ENCODE results near the gene GNB1L. TPM values are rescaled to one million over a fixed set of nuclear protein-coding genes. Genes with fewer than 3 reads are reported as not detected.

GNB1L gene
- total and polyA plus RNA-seq, 2 of the 13 experiments (the other 11 are each of a cell fraction or from before 2014, with no cell fraction given), result 2.5 to 7.4 TPM

GRCh38 chr22:19854778-19855503 lies at the start of gene GNB1L, which contains the start of gene RTL10 (continued):
- TF ChIP-seq PLSCR1 (CRISPR knock-in tag; IDR thresholded peaks at IDR 0.05; ENCODE audit: borderline replicate concordance) (peak; percentile 61), ZNF121 (CRISPR knock-in tag; IDR thresholded peaks at IDR 0.05) (no peak; the same call in 1 of the 2 replicates), EEA1 (CRISPR knock-in tag; IDR thresholded peaks at IDR 0.05; ENCODE audit: borderline replicate concordance) (peak; percentile 88), ZNF143 (CRISPR knock-in tag; IDR thresholded peaks at IDR 0.05) (peak; percentile 89), ZNF782 (CRISPR knock-in tag; IDR thresholded peaks at IDR 0.05; ENCODE audit: borderline replicate concordance) (peak; percentile 34), EZH2 (conservative IDR thresholded peaks at IDR 0.05; ENCODE audit: low read depth, low read length) (no peak), NR3C1 (CRISPR knock-in tag; IDR thresholded peaks at IDR 0.05) (no peak), SP1 (IDR thresholded peaks at IDR 0.05) (no peak), SP1 (CRISPR knock-in tag; IDR thresholded peaks at IDR 0.05) (peak; percentile 97), RFXAP (CRISPR knock-in tag; IDR thresholded peaks at IDR 0.05; ENCODE audit: borderline replicate concordance) (peak; percentile 70; the same call in 1 of the 2 replicates), PCBP1 (IDR thresholded peaks at IDR 0.05; ENCODE audit: borderline replicate concordance, low read depth, low read length) (no peak), FIP1L1 (IDR thresholded peaks at IDR 0.05; ENCODE audit: borderline replicate concordance, insufficient read depth, low read depth, low read length) (peak; percentile 94; the same call in 1 of the 2 replicates), ZNF775 (CRISPR knock-in tag; IDR thresholded peaks at IDR 0.05; ENCODE audit: borderline replicate concordance) (0 out of 2 replicates have a peak, but pooled peaks have one; percentile 15), ZNF7 (CRISPR knock-in tag; IDR thresholded peaks at IDR 0.05) (no peak), ZNF263 (CRISPR knock-in tag; IDR thresholded peaks at IDR 0.05) (peak; percentile 64), ZNF879 (CRISPR knock-in tag; IDR thresholded peaks at IDR 0.05) (peak; percentile 93), U2AF1 (optimal IDR thresholded peaks at IDR 0.05; ENCODE audit: low read depth, low read length) (no peak), ZNF784 (CRISPR knock-in tag; IDR thresholded peaks at IDR 0.05; ENCODE audit: borderline replicate concordance) (peak; percentile 93; the same call in 1 of the 2 replicates), ZMYM4 (CRISPR knock-in tag; IDR thresholded peaks at IDR 0.05) (peak; percentile 72), KLF12 (CRISPR knock-in tag; IDR thresholded peaks at IDR 0.05; ENCODE audit: borderline replicate concordance) (peak; percentile 63; the same call in 1 of the 2 replicates), HMG20A (CRISPR knock-in tag; IDR thresholded peaks at IDR 0.05; ENCODE audit: borderline replicate concordance) (no peak), SNAPC2 (CRISPR knock-in tag; IDR thresholded peaks at IDR 0.05) (no peak), ZNF569 (CRISPR knock-in tag; IDR thresholded peaks at IDR 0.05; ENCODE audit: borderline replicate concordance) (no peak), ZBTB8A (CRISPR knock-in tag; IDR thresholded peaks at IDR 0.05; ENCODE audit: borderline replicate concordance, low read depth) (peak; percentile 47; the same call in 1 of the 2 replicates), ZBTB10 (CRISPR knock-in tag; IDR thresholded peaks at IDR 0.05; ENCODE audit: borderline replicate concordance) (peak; percentile 24; the same call in 1 of the 2 replicates)

All from HepG2 (cell line).